ENCODE results near the gene CDK5.
A peak's percentile ranks its signal among the peaks of the same experiment; 100 is the strongest.
"Not testable (repeated sequence)": the region's sequence is repeated elsewhere in the genome, so short reads cannot be mapped to it uniquely, and the experiment has no call there.

CDK5 gene

GRCh38 chr7:151033864-151034249 is 23.8 kb downstream of the CDK5 start:
- no peak for DNase-seq (ENCODE audit: low read depth)

- DNase-seq (ENCODE audit: low read depth): no peak
These were observed 24.5 kb downstream of the CDK5 start for GRCh38 chr7:151032936-151033863.

- no peak for DNase-seq (ENCODE audit: low read depth)
These were observed 26.7 kb downstream of the CDK5 start for GRCh38 chr7:151031011-151031410.

DNA sequence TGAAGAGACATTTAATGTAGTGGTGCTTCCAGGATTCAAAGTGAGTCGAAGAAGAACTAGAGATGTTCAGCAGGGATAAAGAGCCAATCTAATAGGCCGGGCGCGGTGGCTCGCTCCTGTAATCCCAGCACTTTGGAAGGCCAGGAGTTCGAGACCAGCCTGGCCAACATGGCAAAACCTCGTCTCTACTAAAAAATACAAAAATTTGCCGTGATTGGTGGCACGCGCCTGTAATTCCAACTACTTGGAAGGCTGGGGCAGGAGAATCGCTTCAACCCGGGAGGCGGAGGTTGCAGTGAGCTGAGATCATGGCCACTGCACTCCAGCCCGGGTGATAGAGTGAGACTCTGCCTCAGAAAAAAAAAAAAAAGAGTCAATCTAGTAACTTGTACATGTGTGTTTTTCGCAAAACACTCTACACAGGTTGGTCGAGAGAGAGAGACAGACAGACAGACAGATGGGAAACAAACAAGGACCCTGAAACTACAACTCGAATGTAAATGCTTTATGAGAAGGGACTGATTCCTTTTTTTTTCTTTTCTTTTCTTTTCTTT is 28.7 kb downstream of the CDK5 start:
- no peak for DNase-seq (ENCODE audit: low read depth)

DNA sequence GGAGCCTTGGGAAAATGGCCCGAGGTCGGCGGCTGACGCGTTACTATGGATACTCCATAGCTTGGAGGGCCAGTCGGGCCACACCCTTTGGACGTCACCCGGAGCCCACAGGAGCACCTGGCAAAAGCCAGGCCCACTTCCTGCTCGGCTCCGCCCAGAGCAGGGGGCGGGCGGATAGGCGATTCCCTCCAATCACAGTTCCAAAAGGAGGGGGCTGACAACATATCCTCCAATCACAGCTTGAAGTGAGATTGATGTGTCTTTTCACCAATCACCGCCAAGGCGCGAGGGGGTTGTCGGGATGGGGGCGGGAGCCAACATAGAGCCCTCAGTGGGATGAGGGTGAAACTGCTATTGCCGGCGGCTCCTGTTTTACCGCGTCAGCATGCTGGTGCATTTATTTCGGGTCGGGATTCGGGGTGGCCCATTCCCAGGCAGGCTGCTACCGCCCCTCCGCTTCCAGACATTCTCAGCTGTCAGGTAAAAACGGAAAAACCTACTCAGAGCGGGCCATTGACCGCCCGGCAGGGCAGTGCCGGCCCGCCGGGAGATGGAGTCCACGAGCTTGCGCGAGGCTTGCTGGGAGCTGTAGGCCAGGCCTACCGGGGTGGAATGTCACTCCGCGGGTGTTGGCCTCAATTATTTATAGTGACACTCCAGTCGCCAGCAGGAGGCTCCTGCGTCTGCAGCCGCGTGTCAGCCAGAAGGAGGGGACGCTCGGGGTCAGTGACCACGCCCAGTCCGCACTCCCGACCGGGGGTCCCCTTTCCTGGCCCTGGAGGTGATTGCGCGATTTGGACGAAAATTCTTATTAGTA is 29.4 kb downstream of the CDK5 start, which contains the start of gene ABCB8:
ABCB8 (plus strand) TSS at position 320 of the 817 bp plus-strand sequence; CDS start at position 386, 66 bp downstream.
- peak; percentile 96 for DNase-seq (ENCODE audit: low read depth)

GRCh38 chr7:151027728-151028130 is 30.0 kb downstream of the CDK5 start:
- DNase-seq (ENCODE audit: low read depth): not testable (repeated sequence)

GRCh38 chr7:151026771-151027727 is 30.6 kb downstream of the CDK5 start:
- DNase-seq (ENCODE audit: low read depth): not testable (repeated sequence)

DNA sequence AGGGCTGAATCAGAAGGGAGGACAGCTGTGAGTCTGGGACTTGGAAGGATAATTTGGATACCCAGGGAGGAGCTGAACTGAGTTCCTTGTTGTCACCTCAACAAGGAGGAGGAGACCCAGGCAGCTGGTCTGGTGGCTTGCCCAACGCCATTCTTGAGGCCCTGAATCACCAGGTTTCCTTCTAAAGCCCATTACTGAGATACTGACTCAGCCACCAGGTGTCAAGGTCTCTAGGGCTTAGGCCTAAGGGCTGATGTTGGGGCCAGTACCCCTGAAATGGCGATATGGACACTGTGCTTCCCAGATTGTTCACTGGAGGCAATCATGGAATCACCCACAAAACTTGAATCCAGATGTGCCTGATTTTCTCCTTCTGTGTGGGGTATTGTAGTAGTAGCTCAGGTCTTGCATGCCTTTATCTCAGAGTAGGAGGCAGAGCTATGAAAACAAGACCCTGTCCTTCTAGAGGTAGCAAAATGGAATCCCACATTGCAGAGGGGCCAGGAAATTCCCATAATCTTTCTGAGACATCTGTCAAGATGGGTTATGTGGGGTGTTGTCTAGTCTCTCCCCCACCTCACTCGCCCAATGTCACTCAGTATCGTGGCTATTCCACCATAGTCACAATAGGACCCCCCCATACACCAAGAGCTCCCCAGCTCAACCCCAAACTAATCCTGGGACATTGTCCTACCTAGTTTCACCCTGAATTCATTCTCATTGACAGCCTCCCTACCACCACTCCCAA is 31.6 kb downstream of the CDK5 start:
- DNase-seq (ENCODE audit: low read depth): no peak

DNA sequence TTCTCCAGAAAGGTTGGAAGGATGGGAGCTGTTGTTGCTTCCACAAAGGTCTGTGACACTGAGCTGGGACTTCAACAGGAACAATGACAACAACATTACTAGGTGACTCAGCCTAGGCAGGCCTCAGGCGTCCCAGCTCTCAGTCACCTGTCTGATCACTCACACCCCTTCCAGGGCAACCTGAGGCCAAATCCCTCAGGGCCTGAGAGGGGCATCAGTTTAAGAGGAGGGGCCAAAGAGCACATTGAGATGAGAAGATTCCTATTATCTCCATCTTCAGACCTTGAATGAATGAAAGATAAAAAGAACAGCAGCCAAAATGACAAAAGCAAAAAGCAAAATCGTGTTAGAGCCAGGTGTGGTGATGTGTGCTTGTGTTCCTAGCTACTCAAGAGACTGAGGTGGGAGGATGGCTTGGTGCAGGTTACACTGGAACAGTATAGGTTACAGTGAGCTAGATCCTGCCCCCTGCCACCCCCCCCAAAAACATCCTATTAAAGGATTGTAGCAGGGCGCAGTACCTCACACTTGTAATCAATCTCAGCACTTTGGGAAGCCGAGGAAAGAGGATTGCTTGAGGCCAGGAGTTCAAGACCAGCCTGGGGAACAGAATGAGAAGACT is 33.2 kb downstream of the CDK5 start, which contains the start of gene ATG9B:
ATG9B (minus strand) TSS at position 60 of the 622 bp plus-strand sequence. CDS start 71 bp downstream, outside the sequence.
- no peak for DNase-seq (ENCODE audit: low read depth)

GRCh38 chr7:151023232-151023631 is 34.5 kb downstream of the CDK5 start:
- no peak for DNase-seq (ENCODE audit: low read depth)

DNA sequence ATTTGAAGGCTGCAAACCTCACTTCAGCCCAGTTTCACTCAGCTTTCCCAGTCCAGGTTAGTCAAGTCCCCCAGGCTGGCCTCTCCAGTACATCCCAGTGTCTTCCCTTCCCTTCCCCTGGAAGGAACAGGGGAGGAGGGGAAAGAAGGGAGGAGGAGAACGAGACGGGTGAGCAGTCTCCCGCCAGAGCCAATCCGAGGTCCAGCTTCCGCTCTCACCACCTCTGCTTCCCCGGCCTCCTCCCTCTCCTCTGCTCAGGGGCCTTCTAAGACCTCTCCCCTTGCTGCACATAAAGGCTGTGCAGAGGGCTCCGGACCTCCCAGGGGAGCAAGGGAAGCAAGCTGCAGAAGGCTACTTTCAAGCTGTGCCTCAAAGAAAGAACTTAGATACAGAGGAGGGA is 37.5 kb downstream of the CDK5 start:
- no peak for DNase-seq (ENCODE audit: low read depth)

GRCh38 chr7:151019130-151019447 is 38.6 kb downstream of the CDK5 start:
- DNase-seq (ENCODE audit: low read depth): no peak

DNA sequence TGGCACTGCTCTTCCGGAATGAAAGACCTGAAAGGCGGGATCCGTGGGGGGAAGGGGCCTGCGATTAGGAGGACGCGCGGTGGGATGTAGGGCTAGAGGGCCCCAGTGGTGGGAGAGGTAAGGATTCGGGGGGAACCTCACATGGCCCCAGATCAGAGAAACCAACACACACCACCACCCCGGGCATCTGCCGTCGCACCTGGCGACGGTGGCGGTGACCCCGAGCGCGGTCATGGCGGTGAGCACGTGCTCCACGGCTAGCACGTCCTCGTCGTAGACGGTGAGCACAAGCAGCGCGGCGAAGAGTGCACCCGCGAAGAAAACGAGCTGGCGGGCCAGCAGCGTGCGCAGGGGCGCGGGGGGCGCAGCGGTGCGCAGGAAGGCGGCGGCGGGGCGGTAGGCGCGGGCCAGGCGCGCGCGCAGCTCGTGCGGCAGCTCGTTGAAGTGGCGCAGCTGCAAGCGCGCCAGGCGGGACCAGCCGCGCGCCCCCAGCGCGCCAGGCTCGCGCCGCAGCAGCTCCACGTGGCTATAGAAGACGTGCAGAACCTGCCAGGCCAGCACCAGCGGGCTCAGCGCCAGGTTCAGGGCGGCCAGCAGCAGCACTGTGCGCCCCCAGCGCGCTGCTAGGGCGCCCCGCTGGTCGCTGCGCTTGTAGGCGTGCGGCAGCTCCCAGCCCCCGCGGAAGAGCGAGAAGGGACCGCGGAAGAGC is 39.1 kb downstream of the CDK5 start:
- DNase-seq (ENCODE audit: low read depth): no peak

GRCh38 chr7:151017953-151018420 is 39.7 kb downstream of the CDK5 start:
- DNase-seq (ENCODE audit: low read depth): peak; percentile 61

- no peak for DNase-seq (ENCODE audit: low read depth)
These were observed 40.2 kb downstream of the CDK5 start for GRCh38 chr7:151017370-151017952.

- no peak for DNase-seq (ENCODE audit: low read depth)
These were observed 40.8 kb downstream of the CDK5 start for GRCh38 chr7:151016942-151017341.

DNA sequence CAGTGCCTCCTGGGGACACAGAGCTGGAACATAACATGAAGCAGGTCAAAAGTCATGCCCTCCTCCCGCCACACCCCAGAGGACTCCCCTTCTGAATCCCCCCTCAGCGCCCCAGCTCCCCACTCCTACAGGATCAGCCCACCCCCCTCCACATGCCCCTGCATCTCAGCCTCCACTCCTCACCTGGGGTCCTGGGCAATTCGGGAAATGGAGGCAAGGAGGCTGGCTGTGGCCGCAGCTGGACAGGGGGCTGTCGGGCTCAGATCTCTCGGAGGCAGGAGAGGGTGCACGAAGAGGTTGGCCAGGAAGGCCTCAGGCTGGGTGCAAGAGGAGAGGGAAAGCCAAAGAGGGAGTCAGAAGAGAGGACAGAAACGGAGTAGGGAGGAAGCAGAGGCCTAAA is 41.2 kb downstream of the CDK5 start:
- DNase-seq (ENCODE audit: low read depth): no peak

GRCh38 chr7:151015967-151016366 is 41.7 kb downstream of the CDK5 start:
- no peak for DNase-seq (ENCODE audit: low read depth)

- no peak for DNase-seq (ENCODE audit: low read depth)
These were observed 42.7 kb downstream of the CDK5 start for GRCh38 chr7:151014950-151015349.
